K562 (cell line): Measurements from ENCODE around the gene PEPD. TPM values are rescaled to one million over a fixed set of nuclear protein-coding genes. Genes with fewer than 3 reads are reported as not detected.

Experiments
- ATAC-seq: fragments of 200-7000 bp; cut with Tn5 transposase; 3 replicates; pipeline ENCODE4 v1.9.1; 2020; ENCODE audit warnings: moderate library complexity
- BruUV-seq: library from RNA; stranded (reverse); fragments of 400-500 nt; replicated peaks from 2 replicates; lab custom pipeline; 2021; lab: Mats Ljungman, UMichigan
- CTCF ChIA-PET: fragments of 300-600 bp; formaldehyde crosslinking; extraction: SDS; loops from one replicate; lab custom pipeline; 2021; ENCODE audit warnings: low intra/inter-chr PET ratio; lab: Yijun Ruan, JAX
- POLR2A ChIA-PET: fragments of 300-600, 350-650 bp; sonication (Branson Sonifier 250); formaldehyde crosslinking; extraction: SDS; loops from one replicate; lab custom pipeline; 2021; ENCODE audit warnings: antibody characterized with exemption, inconsistent platforms; lab: Yijun Ruan, JAX
- DNase-seq, 4 experiments: peaks; one replicate each; pipeline versions ENCODE4 v3.0.0 to v3.0.0-alpha.2; 2011 to 2018; ENCODE audit warnings: low spot score in 3 of 4, mixed read lengths in 3 of 4; ENCODE audit errors: extremely low read depth in 1 of 4
- FAIRE-seq: peaks from 2 replicates; lab custom pipeline; 2011; peaks lifted over from hg19 to GRCh38; lab: Jason Lieb, UNC
- H2AFZ ChIP-seq: 2 replicates; pipeline ENCODE4 v1.6.0; 2011; ENCODE audit warnings: low read depth, low read length, control low read depth, inconsistent platforms
- H3K27ac ChIP-seq: fragments of 200-600 bp; 3 replicates; pipeline ENCODE4 v1.8.0; 2011; ENCODE audit warnings: low read depth, mild to moderate bottlenecking, control low read depth, inconsistent platforms, low read length, moderate library complexity, mixed read lengths; ENCODE audit errors: extremely low read depth
- H3K27me3 ChIP-seq, 2 experiments: fragments of 300-600 bp in 1 of 2; 2 replicates in 1 of 2; 3 replicates in 1 of 2; pipeline versions ENCODE4 v1.6.0 to v1.8.0; 2011; ENCODE audit warnings: inconsistent platforms in 2 of 2, low read length in 2 of 2, mild to moderate bottlenecking in 1 of 2, mixed read lengths in 1 of 2, moderate library complexity in 1 of 2; ENCODE audit not compliant: control insufficient read depth in 2 of 2, insufficient read depth in 2 of 2
- H3K36me3 ChIP-seq: fragments of 300-600 bp; 3 replicates; pipeline ENCODE4 v1.8.0; 2011; ENCODE audit warnings: mild to moderate bottlenecking, low read length, inconsistent platforms; ENCODE audit not compliant: control insufficient read depth, insufficient read depth
- H3K4me1 ChIP-seq, 2 experiments: fragments of 200-600 bp in 1 of 2; replicated peaks in 1 of 2; 2 replicates in 1 of 2; 3 replicates in 1 of 2; pipeline versions ENCODE4 v1.5.1 to v1.8.0; 2011; ENCODE audit warnings: inconsistent platforms in 2 of 2, low read length in 2 of 2, mild to moderate bottlenecking in 1 of 2, mixed read lengths in 1 of 2, moderate library complexity in 1 of 2; ENCODE audit not compliant: control insufficient read depth in 2 of 2, insufficient read depth in 2 of 2
- H3K4me2 ChIP-seq: 2 replicates; pipeline ENCODE4 v1.6.1; 2011; ENCODE audit warnings: low read length, control low read depth, inconsistent platforms, mixed read lengths; ENCODE audit not compliant: insufficient read depth
- H3K4me3 ChIP-seq: fragments of 200-600 bp; sonication (generic), shearing (Covaris generic); 2 replicates; pipeline ENCODE4 v1.5.1; 2016; ENCODE audit warnings: control low read depth, inconsistent platforms
- H3K79me2 ChIP-seq: fragments of 200-600 bp; 3 replicates; pipeline ENCODE4 v1.8.0; 2011; ENCODE audit warnings: low read length, inconsistent platforms; ENCODE audit not compliant: control insufficient read depth, insufficient read depth
- H3K9ac ChIP-seq, 2 experiments: 2 replicates each; pipeline versions ENCODE4 v1.6.0 to v1.6.1; 2011; ENCODE audit warnings: low read depth in 2 of 2, low read length in 2 of 2, control low read depth in 1 of 2, inconsistent platforms in 1 of 2, mild to moderate bottlenecking in 1 of 2, mixed read lengths in 1 of 2; ENCODE audit not compliant: insufficient read depth in 1 of 2
- H3K9me1 ChIP-seq: one replicate; pipeline ENCODE4 v1.6.0; 2011; ENCODE audit warnings: inconsistent platforms, mild to moderate bottlenecking, low read length, moderate library complexity; ENCODE audit not compliant: control insufficient read depth, insufficient read depth
- H3K9me3 ChIP-seq: replicated peaks from 2 replicates; pipeline ENCODE4 v1.5.1; 2011; ENCODE audit warnings: low read depth, low read length, inconsistent platforms; ENCODE audit not compliant: control insufficient read depth, insufficient read depth
- H4K20me1 ChIP-seq: replicated peaks from 2 replicates; pipeline ENCODE4 v1.6.1; 2011; ENCODE audit warnings: low read length, inconsistent platforms, mixed read lengths; ENCODE audit not compliant: control insufficient read depth, insufficient read depth
- ARID2 ChIP-seq: fragments of 450-650 bp; IDR thresholded peaks from 2 replicates; pipeline ENCODE4 v1.6.1; 2017; ENCODE audit warnings: antibody characterized with exemption, mild to moderate bottlenecking
- CCAR2 ChIP-seq: fragments of 200-400 bp; formaldehyde crosslinking; IDR thresholded peaks from 2 replicates; pipeline ENCODE4 v1.6.1; 2017; ENCODE audit warnings: mild to moderate bottlenecking, low read depth, low read length
- KDM1A ChIP-seq, 2 experiments: fragments of 450-650 bp; IDR thresholded peaks; 2 replicates each; pipeline ENCODE4 v1.6.1; 2016; ENCODE audit warnings: mild to moderate bottlenecking in 2 of 2
- KDM5B ChIP-seq: fragments of 200-600 bp; sonication (generic); IDR thresholded peaks from 2 replicates; pipeline ENCODE4 v1.6.1; 2012; ENCODE audit warnings: low read depth, mild to moderate bottlenecking, moderate library complexity, low read length, control low read depth, inconsistent platforms; ENCODE audit not compliant: insufficient replicate concordance
- POLR3G ChIP-seq: IDR thresholded peaks from 2 replicates; pipeline ENCODE4 v1.6.1; 2011; ENCODE audit not compliant: insufficient read length, insufficient replicate concordance; ENCODE audit errors: extremely low read depth
- POU5F1 ChIP-seq: fragments of 150-350 bp; IDR thresholded peaks from 2 replicates; pipeline ENCODE4 v1.6.1; 2014; ENCODE audit warnings: borderline replicate concordance, low read length, low read depth, mild to moderate bottlenecking; ENCODE audit not compliant: partially characterized antibody
- XRCC4 ChIP-seq: IDR thresholded peaks from one replicate; pipeline ENCODE4 v1.6.1; 2011; ENCODE audit not compliant: insufficient read depth, insufficient read length; ENCODE audit errors: extremely low read depth
- ZNF699 ChIP-seq: fragments of 250-450 bp; sonication (Bioruptor Pico); IDR thresholded peaks from 2 replicates; pipeline ENCODE4 v1.8.0; 2021; ENCODE audit warnings: mild to moderate bottlenecking, moderate library complexity; ENCODE audit not compliant: insufficient replicate concordance
- WGBS: fragments of 100-300 bp; shearing (Covaris generic); methylation state at CpG from one replicate; pipeline ENCODE4 v1.1.6; 2016; ENCODE audit warnings: low coverage, mixed read lengths; ENCODE audit not compliant: insufficient coverage; ENCODE audit errors: missing lambda C conversion rate; 5-methylcytosine and 5-hydroxymethylcytosine counted together
- in situ Hi-C: fragments of 300-500 bp; cut with MboI; formaldehyde crosslinking; loops from 4 replicates; pipeline ENCODE4 v1.15.0; 2018; ENCODE audit warnings: inconsistent platforms, mixed read lengths
- intact Hi-C: fragments of 100-400 bp; cut with micrococcal nuclease; formaldehyde crosslinking; loops from 2 replicates; pipeline ENCODE4 v1.14.2; 2022
- polyA plus RNA-seq, 8 experiments: library from polyadenylated mRNA; depleted of rRNA in 4 of 8; stranded (reverse) in 5 of 8; unstranded in 3 of 8; fragments of >200 nt; fragmentation: Nextera tagmentation in 2 of 8; fragmentation: Illumina TruSeq in 1 of 8; extraction: Ambion mirVana in 2 of 8; extraction: Trizol in 1 of 8; gene quantifications; 2 replicates each; pipeline versions ENCODE4 v1.2.1 to v1.2.3, GENCODE V29; 2011 to 2014; ENCODE audit warnings: inconsistent platforms in 1 of 8, missing spikeins in 1 of 8
- total RNA-seq, 7 experiments: library from RNA; depleted of rRNA in 6 of 7; stranded (reverse); fragments of >200 nt in 6 of 7; fragmentation: Illumina TruSeq in 2 of 7; extraction: Trizol in 2 of 7; gene quantifications; 2 replicates each; pipeline versions ENCODE4 v1.2.1 to v1.2.3, GENCODE V29; 2011 to 2021; ENCODE audit warnings: low replicate concordance in 1 of 7
- TF ChIP-seq, protein P1 (sequence below): fragments of 250-450 bp; sonication (Bioruptor Pico); IDR thresholded peaks from 2 replicates; pipeline ENCODE4 v1.4.0; 2020; ENCODE audit warnings: mild to moderate bottlenecking, moderate library complexity
- TF ChIP-seq, protein P2 (sequence below): IDR thresholded peaks from 2 replicates; pipeline ENCODE4 v1.6.1; 2014; ENCODE audit warnings: antibody characterized with exemption
- TF ChIP-seq, protein P3 (sequence below): fragments of 450-650 bp; IDR thresholded peaks from 2 replicates; pipeline ENCODE4 v1.6.1; 2016; ENCODE audit warnings: borderline replicate concordance

Gene PEPD
- total and polyA plus RNA-seq, 9 of the 15 experiments (the other 6 are each of a cell fraction or from before 2014, with no cell fraction given), result 1.3 to 19.2 (median 16.0) TPM

DNA sequence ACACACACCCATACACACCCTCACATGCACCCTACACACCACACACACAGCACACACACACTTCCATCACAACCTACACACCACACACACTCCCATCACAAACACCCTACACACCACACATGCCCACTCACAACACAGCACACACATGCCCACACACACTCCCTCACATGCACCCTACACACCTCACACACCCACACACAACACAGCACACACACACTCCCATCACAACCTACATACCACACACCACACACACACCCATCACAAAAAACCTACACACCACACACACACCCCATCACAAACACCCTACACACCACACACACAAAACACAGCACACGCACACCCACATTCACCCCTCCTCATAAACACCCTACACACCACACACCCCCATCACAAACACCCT is 15.1 kb downstream of the PEPD start:
- TF ChIP-seq POLR3G (no peak), XRCC4 (no peak), ZNF699 (CRISPR knock-in tag) (no peak), ARID2 (no peak), KDM5B (no peak), CCAR2 (no peak), POU5F1 (no peak), KDM1A (IDR thresholded peaks at IDR 0.05) (no peak)
- TF ChIP-seq, protein P1, sequence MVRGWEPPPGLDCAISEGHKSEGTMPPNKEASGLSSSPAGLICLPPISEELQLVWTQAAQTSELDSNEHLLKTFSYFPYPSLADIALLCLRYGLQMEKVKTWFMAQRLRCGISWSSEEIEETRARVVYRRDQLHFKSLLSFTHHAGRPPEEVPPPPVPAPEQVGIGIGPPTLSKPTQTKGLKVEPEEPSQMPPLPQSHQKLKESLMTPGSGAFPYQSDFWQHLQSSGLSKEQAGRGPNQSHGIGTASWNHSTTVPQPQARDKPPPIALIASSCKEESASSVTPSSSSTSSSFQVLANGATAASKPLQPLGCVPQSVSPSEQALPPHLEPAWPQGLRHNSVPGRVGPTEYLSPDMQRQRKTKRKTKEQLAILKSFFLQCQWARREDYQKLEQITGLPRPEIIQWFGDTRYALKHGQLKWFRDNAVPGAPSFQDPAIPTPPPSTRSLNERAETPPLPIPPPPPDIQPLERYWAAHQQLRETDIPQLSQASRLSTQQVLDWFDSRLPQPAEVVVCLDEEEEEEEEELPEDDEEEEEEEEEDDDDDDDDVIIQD (CRISPR knock-in tag), result no peak
- TF ChIP-seq, protein P2, sequence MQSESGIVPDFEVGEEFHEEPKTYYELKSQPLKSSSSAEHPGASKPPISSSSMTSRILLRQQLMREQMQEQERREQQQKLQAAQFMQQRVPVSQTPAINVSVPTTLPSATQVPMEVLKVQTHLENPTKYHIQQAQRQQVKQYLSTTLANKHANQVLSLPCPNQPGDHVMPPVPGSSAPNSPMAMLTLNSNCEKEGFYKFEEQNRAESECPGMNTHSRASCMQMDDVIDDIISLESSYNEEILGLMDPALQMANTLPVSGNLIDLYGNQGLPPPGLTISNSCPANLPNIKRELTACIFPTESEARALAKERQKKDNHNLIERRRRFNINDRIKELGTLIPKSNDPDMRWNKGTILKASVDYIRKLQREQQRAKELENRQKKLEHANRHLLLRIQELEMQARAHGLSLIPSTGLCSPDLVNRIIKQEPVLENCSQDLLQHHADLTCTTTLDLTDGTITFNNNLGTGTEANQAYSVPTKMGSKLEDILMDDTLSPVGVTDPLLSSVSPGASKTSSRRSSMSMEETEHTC, result no peak
- TF ChIP-seq, protein P3, sequence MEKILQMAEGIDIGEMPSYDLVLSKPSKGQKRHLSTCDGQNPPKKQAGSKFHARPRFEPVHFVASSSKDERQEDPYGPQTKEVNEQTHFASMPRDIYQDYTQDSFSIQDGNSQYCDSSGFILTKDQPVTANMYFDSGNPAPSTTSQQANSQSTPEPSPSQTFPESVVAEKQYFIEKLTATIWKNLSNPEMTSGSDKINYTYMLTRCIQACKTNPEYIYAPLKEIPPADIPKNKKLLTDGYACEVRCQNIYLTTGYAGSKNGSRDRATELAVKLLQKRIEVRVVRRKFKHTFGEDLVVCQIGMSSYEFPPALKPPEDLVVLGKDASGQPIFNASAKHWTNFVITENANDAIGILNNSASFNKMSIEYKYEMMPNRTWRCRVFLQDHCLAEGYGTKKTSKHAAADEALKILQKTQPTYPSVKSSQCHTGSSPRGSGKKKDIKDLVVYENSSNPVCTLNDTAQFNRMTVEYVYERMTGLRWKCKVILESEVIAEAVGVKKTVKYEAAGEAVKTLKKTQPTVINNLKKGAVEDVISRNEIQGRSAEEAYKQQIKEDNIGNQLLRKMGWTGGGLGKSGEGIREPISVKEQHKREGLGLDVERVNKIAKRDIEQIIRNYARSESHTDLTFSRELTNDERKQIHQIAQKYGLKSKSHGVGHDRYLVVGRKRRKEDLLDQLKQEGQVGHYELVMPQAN, result no peak
- Histone ChIP-seq H3K36me3 (no peaks in the 10 kb centered on the region), H4K20me1 (peaks cover 3% of the 10 kb centered on the region), H3K9ac (no peak overlapping the region), H3K79me2 (no peaks in the 10 kb centered on the region), H3K9me1 (no peaks in the 10 kb centered on the region), H3K9me3 (no peaks in the 10 kb centered on the region), H3K4me3 (no peak overlapping the region), H3K27ac (no peak overlapping the region), H3K4me2 (no peak overlapping the region), H3K4me1 (peaks cover 0 to 9% of the 10 kb centered on the region in 2 experiments; a peak in 2 of 5 replicates), H3K27me3 (no peaks in the 10 kb centered on the region; a peak in 2 of 5 replicates), H2AFZ (no peak overlapping the region)
- FAIRE-seq, result no peak
- ChIA-PET CTCF (no interaction called here), POLR2A (no interaction called here)
- ATAC-seq, result no peak
- BruUV-seq, result no TSS peak
- in situ Hi-C loops, result no loop called here
- WGBS, result 25% methylated on average over 1 of the region's 1 CpG
- DNase-seq, result no peak
- intact Hi-C loops, result no loop called here
